GM12874 (cell line): ENCODE measurements around the gene PRR22.

Experiments used
- TF ChIP-seq, protein P1 (sequence below): IDR thresholded peaks from 2 replicates; pipeline ENCODE4 v1.5.1; 2011; ENCODE audit warnings: low read depth, mild to moderate bottlenecking, control low read depth, low read length, moderate library complexity; ENCODE audit not compliant: insufficient read depth

Gene PRR22

DNA sequence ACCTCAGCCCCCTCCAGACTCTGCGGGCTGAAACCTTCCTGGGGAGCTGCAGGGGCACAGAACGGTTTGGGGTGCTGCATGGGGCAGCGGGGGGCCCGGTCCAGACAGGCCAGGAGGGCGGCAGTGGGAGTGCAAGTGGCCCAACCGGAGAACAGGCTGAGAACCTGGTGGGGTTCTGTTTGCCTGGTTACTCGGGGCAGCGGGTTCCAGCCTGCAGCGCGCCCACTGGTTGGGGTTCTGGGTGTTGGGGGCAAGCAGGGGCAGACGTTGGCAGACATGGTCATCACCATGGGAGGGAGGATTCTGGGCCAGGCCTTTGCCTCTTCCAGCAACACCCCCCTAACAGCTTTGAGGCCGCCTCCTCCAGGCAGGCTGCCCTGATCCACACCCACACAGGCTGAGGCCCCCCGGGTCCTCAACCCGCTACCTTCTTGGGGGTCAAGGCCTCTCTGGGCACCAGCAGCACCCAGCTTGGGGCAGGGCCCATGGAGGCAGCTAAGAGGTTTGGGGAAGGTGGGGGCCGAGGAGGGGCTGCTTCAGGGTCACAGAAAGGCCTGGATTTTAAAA is at the start of gene PRR22:
Gene PRR22 (minus strand): TSS at position 166 of the 567 bp plus-strand sequence. CDS start 86 bp downstream, at position 80.
- TF ChIP-seq, protein P1, sequence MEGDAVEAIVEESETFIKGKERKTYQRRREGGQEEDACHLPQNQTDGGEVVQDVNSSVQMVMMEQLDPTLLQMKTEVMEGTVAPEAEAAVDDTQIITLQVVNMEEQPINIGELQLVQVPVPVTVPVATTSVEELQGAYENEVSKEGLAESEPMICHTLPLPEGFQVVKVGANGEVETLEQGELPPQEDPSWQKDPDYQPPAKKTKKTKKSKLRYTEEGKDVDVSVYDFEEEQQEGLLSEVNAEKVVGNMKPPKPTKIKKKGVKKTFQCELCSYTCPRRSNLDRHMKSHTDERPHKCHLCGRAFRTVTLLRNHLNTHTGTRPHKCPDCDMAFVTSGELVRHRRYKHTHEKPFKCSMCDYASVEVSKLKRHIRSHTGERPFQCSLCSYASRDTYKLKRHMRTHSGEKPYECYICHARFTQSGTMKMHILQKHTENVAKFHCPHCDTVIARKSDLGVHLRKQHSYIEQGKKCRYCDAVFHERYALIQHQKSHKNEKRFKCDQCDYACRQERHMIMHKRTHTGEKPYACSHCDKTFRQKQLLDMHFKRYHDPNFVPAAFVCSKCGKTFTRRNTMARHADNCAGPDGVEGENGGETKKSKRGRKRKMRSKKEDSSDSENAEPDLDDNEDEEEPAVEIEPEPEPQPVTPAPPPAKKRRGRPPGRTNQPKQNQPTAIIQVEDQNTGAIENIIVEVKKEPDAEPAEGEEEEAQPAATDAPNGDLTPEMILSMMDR, result no peak

DNA sequence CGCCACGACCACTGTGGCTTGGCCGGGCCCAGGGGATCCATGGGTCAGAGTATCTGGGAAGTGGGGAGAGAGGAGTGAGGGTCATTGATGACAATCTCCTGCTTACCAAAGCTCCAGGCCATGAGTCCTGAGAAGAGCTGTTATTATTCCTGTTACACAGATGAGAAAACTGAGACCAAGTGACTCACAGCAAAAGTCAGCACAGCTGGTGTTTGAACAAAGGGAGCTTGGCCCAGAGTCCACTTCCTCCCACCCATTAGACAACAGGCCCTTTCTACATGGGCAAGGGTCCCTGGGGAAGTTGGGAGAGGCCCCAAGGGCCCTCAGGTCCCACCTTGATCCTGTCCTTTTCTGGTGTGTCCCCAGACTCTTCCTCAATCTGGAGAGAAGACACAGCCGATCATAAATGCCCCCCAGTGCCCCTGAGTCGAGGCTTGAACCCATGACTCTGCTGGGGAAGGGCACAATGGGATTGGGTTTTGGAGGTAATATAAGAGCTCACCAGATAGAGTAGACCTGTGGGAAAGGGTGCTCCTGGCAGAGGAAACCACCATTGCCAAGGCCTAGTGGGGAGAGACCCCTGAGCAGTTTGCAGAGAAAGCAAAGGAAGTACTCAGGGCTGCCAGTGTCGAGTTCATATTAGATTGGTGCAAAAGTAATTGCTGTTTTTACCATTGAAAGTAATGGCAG is 48.1 kb upstream of the PRR22 start:
- TF ChIP-seq, protein P1, result no peak

- TF ChIP-seq, protein P1, result no peak
Observed at GRCh38 chr19:5832061-5832460, 47.5 kb upstream of the PRR22 start.

DNA sequence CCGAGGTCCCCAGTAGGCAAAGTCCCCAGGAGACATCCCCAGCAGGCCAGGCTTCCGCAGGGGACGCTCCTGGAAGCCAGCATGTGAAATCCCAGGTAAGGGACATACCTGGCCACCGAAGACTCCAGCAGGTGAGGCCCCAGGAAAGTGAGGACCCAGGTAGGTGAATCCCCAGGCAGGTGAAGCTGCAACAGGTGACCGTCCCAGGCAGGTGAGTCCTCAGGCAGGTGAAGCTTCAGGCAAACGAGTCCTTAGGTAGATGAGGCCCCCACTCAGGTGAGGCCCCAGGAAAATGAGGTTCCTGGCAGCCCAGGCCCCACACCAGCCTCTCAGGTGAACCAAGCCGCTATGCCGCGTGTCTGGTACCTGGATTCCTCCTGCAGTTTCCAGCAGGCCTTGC is 46.6 kb upstream of the PRR22 start:
- TF ChIP-seq, protein P1, result no peak

DNA sequence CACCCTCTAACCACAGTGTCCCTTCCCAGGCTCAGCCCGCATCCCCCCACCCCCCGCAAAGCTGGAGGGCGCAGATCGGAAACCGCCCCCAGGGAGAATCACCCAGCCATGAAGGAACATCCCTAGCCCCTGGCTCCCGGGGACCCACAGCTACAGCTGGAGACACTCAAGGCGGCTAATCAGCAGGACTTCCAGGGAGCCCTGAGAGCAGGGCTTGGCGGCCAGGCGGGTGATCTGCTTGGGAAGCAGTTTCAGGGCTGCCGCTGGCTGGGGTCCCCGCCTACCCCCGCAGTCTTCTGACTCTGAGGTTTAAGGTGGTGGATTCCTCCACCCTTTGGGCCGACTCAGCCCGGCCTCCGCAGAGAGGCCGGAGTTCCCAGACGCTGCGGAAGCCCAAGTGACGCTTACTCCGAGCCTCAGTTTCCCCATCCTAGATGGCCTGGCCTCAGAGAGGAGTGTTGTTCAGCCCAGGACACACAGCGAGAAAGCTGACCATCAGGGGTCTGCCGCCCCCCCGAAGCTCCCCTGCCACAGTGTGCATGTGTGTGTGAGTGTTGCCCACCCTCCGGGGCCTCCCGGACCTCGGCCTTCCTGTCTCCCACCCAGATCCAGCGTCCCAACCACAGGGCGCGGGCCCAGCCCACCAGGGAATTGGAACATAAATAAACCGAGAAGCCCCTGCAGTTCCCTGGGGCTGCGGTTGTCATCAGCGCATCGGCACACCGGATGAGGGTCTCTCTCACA is 45.2 kb upstream of the PRR22 start:
- TF ChIP-seq, protein P1, result no peak

- TF ChIP-seq, protein P1, result no peak
Observed at GRCh38 chr19:5828661-5829566, 44.4 kb upstream of the PRR22 start.
